Right atrium auricular region (tissue), 2 donors: ENCODE data around the gene TMCC2. TPM values are rescaled to one million over a fixed set of nuclear protein-coding genes. Genes with fewer than 3 reads are reported as not detected.

Experiments
- DNase-seq: peaks from one replicate; pipeline ENCODE4 v3.0.0-alpha.2; 2019; ENCODE audit warnings: low spot score
- H3K27ac ChIP-seq, 2 donors: fragments of 200-600 bp; sonication (generic); 1 replicate in 1 of 2; 2 replicates in 1 of 2; pipeline ENCODE4 v1.5.1; 2016 to 2019
- H3K27me3 ChIP-seq, 2 donors: fragments of 200-600 bp; sonication (generic); one replicate each; pipeline versions ENCODE4 v1.5.1 to v1.6.0; 2017 to 2019
- H3K36me3 ChIP-seq: fragments of 200-600 bp; sonication (generic); one replicate; pipeline ENCODE4 v1.5.1; 2016
- H3K4me1 ChIP-seq, 2 donors: fragments of 200-600 bp; sonication (generic); one replicate each; pipeline versions ENCODE4 v1.5.1 to v1.6.0; 2017 to 2019
- H3K4me3 ChIP-seq, 2 donors: fragments of 200-600 bp; sonication (generic); 1 replicate in 1 of 2; 2 replicates in 1 of 2; pipeline ENCODE4 v1.5.1; 2017 to 2019; ENCODE audit warnings: mild to moderate bottlenecking in 1 of 2, moderate library complexity in 1 of 2
- H3K9me3 ChIP-seq, 2 donors: fragments of 200-600 bp; sonication (generic); one replicate each; pipeline ENCODE4 v1.5.1; 2019
- CTCF ChIP-seq, 2 donors: fragments of 200-600 bp; sonication (generic); IDR thresholded peaks; one replicate each; pipeline ENCODE4 v1.5.1; 2019; ENCODE audit warnings: antibody characterized with exemption in 2 of 2
- total RNA-seq, 2 donors: library from RNA; depleted of rRNA; stranded (reverse); fragments of >200 nt; gene quantifications; one replicate each; pipeline ENCODE4 v1.1.0, GENCODE V29; 2016

TMCC2 gene
- total RNA-seq, 2 donors from 2014 or later = 8.5 to 11.9 TPM

DNA sequence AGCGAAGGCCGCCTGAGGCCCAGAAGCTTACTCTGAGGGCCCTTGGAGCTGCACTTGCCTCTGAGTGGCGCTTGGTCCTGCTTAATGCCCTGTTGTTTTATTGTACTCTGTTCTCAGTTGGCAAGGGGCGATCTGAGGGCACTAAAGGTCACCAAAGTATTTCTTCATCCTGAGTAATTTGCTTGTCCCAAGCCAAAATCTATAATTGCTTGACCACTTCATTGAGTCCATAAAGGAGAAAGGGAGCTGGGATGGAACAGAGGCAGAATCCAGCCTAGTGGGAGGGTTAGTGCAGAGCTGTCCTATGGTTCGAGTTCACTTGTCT lies 94.2 kb downstream of the TMCC2 start:
- H3K4me3 ChIP-seq = peak overlapping the region; percentile 65 to 69
- H3K27ac ChIP-seq = peak overlapping the region in 1 of 2 donors; percentile 87
- DNase-seq = no peak
- H3K4me1 ChIP-seq = peaks cover 0 to 40% of the 10 kb centered on the region in 2 donors
- H3K36me3 ChIP-seq = no peaks in the 10 kb centered on the region
- H3K27me3 ChIP-seq = no peaks in the 10 kb centered on the region
- H3K9me3 ChIP-seq = no peaks in the 10 kb centered on the region
- TF ChIP-seq CTCF (IDR thresholded peaks at IDR 0.05) = no peak

Other genes with a start within 250 kb of the TMCC2 start
- gene CNTN2, start 184.7 kb upstream of the TMCC2 start, total RNA-seq = under 1 TPM; 0.41 to 0.67 TPM
- 1 to 10 TPM; 2.4 to 2.9 TPM for gene TMEM81, start 143.5 kb upstream of the TMCC2 start, total RNA-seq
- 10 to 100 TPM; 10.3 to 12.4 TPM for gene RBBP5, start 106.0 kb upstream of the TMCC2 start, total RNA-seq
- 1 to 10 TPM; 6.7 to 8.9 TPM for gene DSTYK, start 16.2 kb upstream of the TMCC2 start, total RNA-seq
- gene NUAK2, start 93.8 kb downstream of the TMCC2 start, total RNA-seq = 1 to 10 TPM in 1 of 2 donors, under 1 TPM in 1; 0.67 to 1.7 TPM
- under 1 TPM in 1 of 2 donors, not detected in 1; 0.24 TPM for gene KLHDC8A, start 129.0 kb downstream of the TMCC2 start, total RNA-seq
- not detected for gene LEMD1, start 194.1 kb downstream of the TMCC2 start, total RNA-seq
- under 1 TPM; 0.24 to 0.26 TPM for gene BLACAT1, start 228.1 kb downstream of the TMCC2 start, total RNA-seq